Measurements from ENCODE around the gene SEMA5B. TPM values are rescaled to one million over a fixed set of nuclear protein-coding genes. Genes with fewer than 3 reads are reported as not detected.

The SEMA5B gene
- total RNA-seq, 1 donor from 2014 or later: 4.2 TPM

- H3K27ac Mint-ChIP-seq: no peak overlapping the region
- H3K4me3 Mint-ChIP-seq (ENCODE audit: low read depth): no peak overlapping the region
Measured at GRCh38 chr3:123004201-123004918, 23.2 kb downstream of the SEMA5B start.

GRCh38 chr3:123002749-123003497 is 24.6 kb downstream of the SEMA5B start:
- TF ChIP-seq CTCF (IDR thresholded peaks at IDR 0.05; ENCODE audit: unreplicated experiment): no peak
- H3K27me3 Mint-ChIP-seq: peaks cover 18% of the 10 kb centered on the region
- peaks cover 5% of the 10 kb centered on the region for H3K4me1 Mint-ChIP-seq (ENCODE audit: low read depth)
- H3K9me3 Mint-ChIP-seq (ENCODE audit: low read depth): no peaks in the 10 kb centered on the region
- DNase-seq (ENCODE audit: low spot score, unreplicated experiment): no peak
- H3K27ac Mint-ChIP-seq: no peak overlapping the region
- no peak overlapping the region for H3K4me3 Mint-ChIP-seq (ENCODE audit: low read depth)
- no peaks in the 10 kb centered on the region for H3K36me3 Mint-ChIP-seq (ENCODE audit: insufficient read depth)

More at GRCh38 chr3:123004201-123004918, 23.2 kb downstream of the SEMA5B start:
- H3K4me1 Mint-ChIP-seq (ENCODE audit: low read depth): peaks cover 5% of the 10 kb centered on the region
- H3K9me3 Mint-ChIP-seq (ENCODE audit: low read depth): no peaks in the 10 kb centered on the region
- no peak for TF ChIP-seq CTCF (IDR thresholded peaks at IDR 0.05; ENCODE audit: unreplicated experiment)
- DNase-seq (ENCODE audit: low spot score, unreplicated experiment): no peak
- H3K27me3 Mint-ChIP-seq: peaks cover 22% of the 10 kb centered on the region
- H3K36me3 Mint-ChIP-seq (ENCODE audit: insufficient read depth): no peaks in the 10 kb centered on the region

GRCh38 chr3:123002100-123002748 is 25.3 kb downstream of the SEMA5B start:
- H3K4me1 Mint-ChIP-seq (ENCODE audit: low read depth): peaks cover 5% of the 10 kb centered on the region
- H3K9me3 Mint-ChIP-seq (ENCODE audit: low read depth): no peaks in the 10 kb centered on the region
- no peak for DNase-seq (ENCODE audit: low spot score, unreplicated experiment)
- H3K27ac Mint-ChIP-seq: no peak overlapping the region
- TF ChIP-seq CTCF (IDR thresholded peaks at IDR 0.05; ENCODE audit: unreplicated experiment): no peak
- H3K27me3 Mint-ChIP-seq: peaks cover 22% of the 10 kb centered on the region
- no peak overlapping the region for H3K4me3 Mint-ChIP-seq (ENCODE audit: low read depth)
- no peaks in the 10 kb centered on the region for H3K36me3 Mint-ChIP-seq (ENCODE audit: insufficient read depth)

- H3K4me3 Mint-ChIP-seq (ENCODE audit: low read depth): no peak overlapping the region
- DNase-seq (ENCODE audit: low spot score, unreplicated experiment): no peak
- H3K27me3 Mint-ChIP-seq: peaks cover 39% of the 10 kb centered on the region
- TF ChIP-seq CTCF (IDR thresholded peaks at IDR 0.05; ENCODE audit: unreplicated experiment): no peak
- H3K4me1 Mint-ChIP-seq (ENCODE audit: low read depth): peaks cover 3% of the 10 kb centered on the region
- H3K36me3 Mint-ChIP-seq (ENCODE audit: insufficient read depth): no peaks in the 10 kb centered on the region
- H3K27ac Mint-ChIP-seq: no peak overlapping the region
- H3K9me3 Mint-ChIP-seq (ENCODE audit: low read depth): no peaks in the 10 kb centered on the region
Measured at GRCh38 chr3:122998856-122999255, 28.7 kb downstream of the SEMA5B start.

GRCh38 chr3:122998206-122998605 is 29.4 kb downstream of the SEMA5B start:
- peaks cover 3% of the 10 kb centered on the region for H3K4me1 Mint-ChIP-seq (ENCODE audit: low read depth)
- no peak for DNase-seq (ENCODE audit: low spot score, unreplicated experiment)
- no peaks in the 10 kb centered on the region for H3K36me3 Mint-ChIP-seq (ENCODE audit: insufficient read depth)
- H3K27me3 Mint-ChIP-seq: peaks cover 42% of the 10 kb centered on the region
- TF ChIP-seq CTCF (IDR thresholded peaks at IDR 0.05; ENCODE audit: unreplicated experiment): no peak
- no peak overlapping the region for H3K4me3 Mint-ChIP-seq (ENCODE audit: low read depth)
- peak overlapping the region; percentile 21 for H3K27ac Mint-ChIP-seq
- H3K9me3 Mint-ChIP-seq (ENCODE audit: low read depth): no peaks in the 10 kb centered on the region
